Subcutaneous adipose tissue (tissue), 4 donors: ENCODE results near the gene VIM. TPM values are rescaled to one million over a fixed set of nuclear protein-coding genes. Genes with fewer than 3 reads are reported as not detected.

Source experiments
- total RNA-seq, 4 donors: library from RNA; depleted of rRNA; stranded (reverse); fragments of >200 nt; gene quantifications; one replicate each; pipeline ENCODE4 v1.1.0, GENCODE V29; 2016
- TF ChIP-seq, protein P1 (sequence below): fragments of 450-650 bp; IDR thresholded peaks from one replicate; pipeline ENCODE4 v1.5.1; 2016; ENCODE audit warnings: low read depth, mild to moderate bottlenecking, control low read depth, antibody characterized with exemption, moderate library complexity

The VIM gene
- total RNA-seq, 4 donors from 2014 or later: 5,225 to 9,147 (median 6,983) TPM

GRCh38 chr10:17238445-17239291 lies 10.6 kb downstream of the VIM start:
- TF ChIP-seq, protein P1, sequence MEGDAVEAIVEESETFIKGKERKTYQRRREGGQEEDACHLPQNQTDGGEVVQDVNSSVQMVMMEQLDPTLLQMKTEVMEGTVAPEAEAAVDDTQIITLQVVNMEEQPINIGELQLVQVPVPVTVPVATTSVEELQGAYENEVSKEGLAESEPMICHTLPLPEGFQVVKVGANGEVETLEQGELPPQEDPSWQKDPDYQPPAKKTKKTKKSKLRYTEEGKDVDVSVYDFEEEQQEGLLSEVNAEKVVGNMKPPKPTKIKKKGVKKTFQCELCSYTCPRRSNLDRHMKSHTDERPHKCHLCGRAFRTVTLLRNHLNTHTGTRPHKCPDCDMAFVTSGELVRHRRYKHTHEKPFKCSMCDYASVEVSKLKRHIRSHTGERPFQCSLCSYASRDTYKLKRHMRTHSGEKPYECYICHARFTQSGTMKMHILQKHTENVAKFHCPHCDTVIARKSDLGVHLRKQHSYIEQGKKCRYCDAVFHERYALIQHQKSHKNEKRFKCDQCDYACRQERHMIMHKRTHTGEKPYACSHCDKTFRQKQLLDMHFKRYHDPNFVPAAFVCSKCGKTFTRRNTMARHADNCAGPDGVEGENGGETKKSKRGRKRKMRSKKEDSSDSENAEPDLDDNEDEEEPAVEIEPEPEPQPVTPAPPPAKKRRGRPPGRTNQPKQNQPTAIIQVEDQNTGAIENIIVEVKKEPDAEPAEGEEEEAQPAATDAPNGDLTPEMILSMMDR: no peak

- TF ChIP-seq, protein P1: no peak
These were observed 11.5 kb downstream of the VIM start for GRCh38 chr10:17239345-17240085.

DNA sequence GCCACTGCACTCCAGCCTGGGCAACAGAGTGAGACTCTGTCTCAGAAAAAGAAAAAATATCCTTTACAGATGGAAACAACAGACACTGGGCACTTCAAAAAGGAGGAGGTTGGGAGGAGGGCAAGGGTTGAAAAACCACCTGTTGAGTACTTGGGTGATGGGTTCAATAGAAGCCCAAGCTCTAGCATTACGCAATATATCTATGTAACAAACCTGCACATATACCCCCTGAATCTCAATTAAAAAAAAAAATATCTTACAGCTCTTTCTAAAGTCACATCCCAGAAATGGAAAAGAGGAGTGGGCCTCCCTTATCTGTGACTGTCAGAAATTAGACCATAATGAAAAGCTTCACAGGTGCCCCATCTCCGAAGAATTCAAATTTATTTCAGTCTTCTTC lies 12.1 kb downstream of the VIM start:
- TF ChIP-seq, protein P1: no peak

GRCh38 chr10:17240616-17241015 lies 12.6 kb downstream of the VIM start:
- TF ChIP-seq, protein P1: no peak

DNA sequence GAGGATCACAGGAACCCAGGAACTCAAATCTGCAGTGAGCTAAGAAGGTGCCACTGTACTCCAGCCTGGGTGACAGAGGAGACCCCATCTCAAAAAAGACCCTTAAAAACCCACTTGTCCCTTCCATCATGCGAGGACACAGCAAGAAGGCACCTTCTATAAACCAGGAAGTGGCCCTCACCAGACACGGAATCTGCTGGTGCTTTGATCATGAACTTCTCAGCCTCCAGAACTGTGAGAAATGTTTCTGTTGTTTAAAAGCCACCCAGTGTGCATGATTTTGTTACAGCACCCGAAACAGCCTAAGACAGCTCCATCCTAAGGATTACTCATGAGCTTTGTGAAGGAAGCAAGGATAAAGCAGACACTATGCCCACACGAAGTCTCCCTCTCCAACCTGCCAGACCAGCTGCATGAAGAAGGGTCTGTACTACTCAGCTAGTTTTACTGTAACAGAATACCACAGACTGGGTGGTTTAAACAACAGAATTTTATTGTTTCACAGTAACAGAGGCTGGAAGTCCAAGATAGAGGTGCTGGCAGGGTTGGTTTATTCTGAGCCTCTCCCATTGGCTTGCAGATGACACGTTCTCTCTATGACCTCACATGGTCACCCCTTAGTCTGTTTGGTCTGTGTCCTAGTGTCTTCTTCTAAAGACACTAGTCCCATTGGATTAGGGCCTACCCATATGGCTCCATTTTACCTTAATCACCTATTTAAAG lies 13.7 kb downstream of the VIM start:
- TF ChIP-seq, protein P1: no peak

DNA sequence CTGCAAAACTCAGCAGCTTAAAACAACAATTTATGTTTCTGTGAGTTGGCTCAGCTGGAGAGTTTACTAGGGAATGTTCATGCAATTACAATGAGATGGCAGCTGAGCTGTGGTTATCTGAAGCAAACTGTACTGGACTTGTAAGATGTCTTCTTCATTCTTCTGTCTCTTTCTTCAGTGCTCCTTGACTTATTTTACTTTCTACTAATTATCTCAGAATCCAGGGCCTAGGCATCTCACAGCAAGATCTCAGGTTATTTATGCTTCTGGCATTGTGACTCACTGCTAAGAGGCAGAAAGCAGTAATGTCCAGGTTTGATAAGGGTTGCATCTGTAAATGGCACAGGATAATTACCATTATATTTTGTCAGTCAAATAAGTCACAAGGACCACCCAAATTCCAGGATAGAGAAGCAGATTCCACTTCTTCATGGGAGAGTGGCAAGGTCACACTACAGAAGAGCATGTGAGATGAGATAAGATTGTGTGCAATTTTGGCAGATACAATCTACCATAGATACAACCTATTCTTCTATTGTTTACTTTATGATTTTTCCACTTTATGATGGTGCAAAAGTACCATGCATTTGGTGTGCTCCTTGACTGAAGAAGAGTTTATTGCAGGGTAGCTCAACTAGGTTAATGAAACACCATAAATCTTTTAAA lies 16.8 kb downstream of the VIM start:
- TF ChIP-seq, protein P1: no peak
